Endodermal cell (in vitro differentiated cells): Measurements from ENCODE around the gene RGS7. TPM values are rescaled to one million over a fixed set of nuclear protein-coding genes. Genes with fewer than 3 reads are reported as not detected.

Experiments used
- microRNA-seq: library from miRNA; unstranded; fragments of <30 nt; microRNA quantifications from one replicate; pipeline ENCODE4 v1.2.0, GENCODE V29; 2020; ENCODE audit warnings: borderline microRNAs expressed
- total RNA-seq, 2 donors: library from RNA; stranded (reverse); fragmentation: NEBNext Ultra II Directional in 1 of 2; extraction: Animal tissue kit (Norgen Biotek cat#: 25700) in 1 of 2; gene quantifications; 2 replicates in 1 of 2; 3 replicates in 1 of 2; pipeline ENCODE4 v1.2.1, GENCODE V29; 2021

RGS7 gene
- total RNA-seq, 2 donors from 2014 or later = 1.0 to 1.1 TPM

Small RNA genes within 50 kb of the gene (microRNA-seq; reads per million reads assigned to microRNA genes)
- gene MIR3123 = not detected

Other genes starting within 250 kb of the RGS7 start
- 10 to 100 TPM; 65.5 to 66.7 TPM for gene FH, start 162.6 kb upstream of the RGS7 start, total RNA-seq
- gene KMO, start 175.2 kb upstream of the RGS7 start, total RNA-seq = not detected